Measurements from ENCODE around the gene SH2B3. TPM values are rescaled to one million over a fixed set of nuclear protein-coding genes. Genes with fewer than 3 reads are reported as not detected.
A peak's percentile ranks its signal among the peaks of the same experiment; 100 is the strongest.
"Not testable (repeated sequence)": the region's sequence is repeated elsewhere in the genome, so short reads cannot be mapped to it uniquely, and the experiment has no call there.

Gene SH2B3
- total RNA-seq, 4 donors from 2014 or later, result 14.1 to 36.5 (median 25.6) TPM

DNA sequence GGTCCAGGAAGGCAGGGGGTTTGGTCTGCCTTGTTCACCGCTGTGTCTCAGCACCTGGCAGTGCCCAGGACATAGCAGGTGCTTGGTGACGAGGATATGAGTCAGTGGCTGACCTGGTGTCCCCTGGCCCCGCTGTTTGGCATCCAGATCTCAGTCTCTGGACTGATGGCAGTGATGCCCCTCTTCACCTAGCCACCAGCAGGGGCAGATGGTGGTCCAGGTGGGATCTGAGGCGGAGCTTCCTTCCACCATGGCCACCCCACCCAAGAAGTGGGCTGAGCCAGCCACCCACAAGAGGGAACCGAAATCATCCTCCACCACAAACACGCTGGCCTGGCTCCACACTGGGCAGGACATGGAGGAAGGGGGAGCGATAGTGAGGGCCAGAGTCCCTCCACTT lies 16.1 kb upstream of the SH2B3 start:
- TF ChIP-seq POLR2A (IDR thresholded peaks at IDR 0.05), result no peak
- TF ChIP-seq, protein P1, sequence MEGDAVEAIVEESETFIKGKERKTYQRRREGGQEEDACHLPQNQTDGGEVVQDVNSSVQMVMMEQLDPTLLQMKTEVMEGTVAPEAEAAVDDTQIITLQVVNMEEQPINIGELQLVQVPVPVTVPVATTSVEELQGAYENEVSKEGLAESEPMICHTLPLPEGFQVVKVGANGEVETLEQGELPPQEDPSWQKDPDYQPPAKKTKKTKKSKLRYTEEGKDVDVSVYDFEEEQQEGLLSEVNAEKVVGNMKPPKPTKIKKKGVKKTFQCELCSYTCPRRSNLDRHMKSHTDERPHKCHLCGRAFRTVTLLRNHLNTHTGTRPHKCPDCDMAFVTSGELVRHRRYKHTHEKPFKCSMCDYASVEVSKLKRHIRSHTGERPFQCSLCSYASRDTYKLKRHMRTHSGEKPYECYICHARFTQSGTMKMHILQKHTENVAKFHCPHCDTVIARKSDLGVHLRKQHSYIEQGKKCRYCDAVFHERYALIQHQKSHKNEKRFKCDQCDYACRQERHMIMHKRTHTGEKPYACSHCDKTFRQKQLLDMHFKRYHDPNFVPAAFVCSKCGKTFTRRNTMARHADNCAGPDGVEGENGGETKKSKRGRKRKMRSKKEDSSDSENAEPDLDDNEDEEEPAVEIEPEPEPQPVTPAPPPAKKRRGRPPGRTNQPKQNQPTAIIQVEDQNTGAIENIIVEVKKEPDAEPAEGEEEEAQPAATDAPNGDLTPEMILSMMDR (IDR thresholded peaks at IDR 0.05), result no peak
- Histone ChIP-seq H3K27ac (no peak overlapping the region), H3K36me3 (no peaks in the 10 kb centered on the region), H3K9me3 (no peaks in the 10 kb centered on the region), H3K27me3 (no peaks in the 10 kb centered on the region), H3K4me3 (replicated peaks in 1 of 3) (no peak overlapping the region), H3K4me1 (no peaks in the 10 kb centered on the region)
- DNase-seq, result no peak
- WGBS, 2 donors, result 84 to 90% methylated on average over 3 to 7 of the region's 7 CpGs
- intact Hi-C loops (cut with DNase I), result no loop called here

DNA sequence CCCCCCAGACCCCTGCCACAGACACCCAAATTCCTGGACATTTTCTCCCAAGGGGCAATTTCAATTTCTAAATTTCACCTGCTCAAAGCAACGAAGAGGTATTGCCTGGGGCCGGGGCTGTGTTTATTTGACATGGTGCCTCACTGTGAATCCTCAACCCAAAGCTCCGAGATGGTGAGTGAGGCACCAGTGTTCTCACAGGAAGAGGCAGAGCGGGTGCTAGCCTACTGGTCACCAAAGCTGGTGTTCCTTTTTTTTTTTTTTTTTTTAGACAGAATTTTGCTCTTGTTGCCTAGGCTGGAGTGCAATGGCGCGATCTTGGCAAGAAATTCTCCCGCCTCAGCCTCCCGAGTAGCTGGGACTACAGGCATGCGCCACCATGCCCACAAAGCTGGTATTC lies 14.8 kb upstream of the SH2B3 start:
- intact Hi-C loops (cut with DNase I), result no loop called here
- no peak for DNase-seq
- H3K27ac ChIP-seq, result no peak overlapping the region
- 85 to 87% methylated on average over 9 of the region's 9 CpGs for WGBS, 2 donors
- H3K4me1 ChIP-seq, result no peaks in the 10 kb centered on the region
- H3K4me3 ChIP-seq (replicated peaks in 1 of 3), result no peak overlapping the region
- H3K9me3 ChIP-seq, result no peaks in the 10 kb centered on the region
- TF ChIP-seq, protein P1 (IDR thresholded peaks at IDR 0.05), result no peak
- no peak for TF ChIP-seq POLR2A (IDR thresholded peaks at IDR 0.05)
- H3K36me3 ChIP-seq, result no peaks in the 10 kb centered on the region
- H3K27me3 ChIP-seq, result no peaks in the 10 kb centered on the region

DNA sequence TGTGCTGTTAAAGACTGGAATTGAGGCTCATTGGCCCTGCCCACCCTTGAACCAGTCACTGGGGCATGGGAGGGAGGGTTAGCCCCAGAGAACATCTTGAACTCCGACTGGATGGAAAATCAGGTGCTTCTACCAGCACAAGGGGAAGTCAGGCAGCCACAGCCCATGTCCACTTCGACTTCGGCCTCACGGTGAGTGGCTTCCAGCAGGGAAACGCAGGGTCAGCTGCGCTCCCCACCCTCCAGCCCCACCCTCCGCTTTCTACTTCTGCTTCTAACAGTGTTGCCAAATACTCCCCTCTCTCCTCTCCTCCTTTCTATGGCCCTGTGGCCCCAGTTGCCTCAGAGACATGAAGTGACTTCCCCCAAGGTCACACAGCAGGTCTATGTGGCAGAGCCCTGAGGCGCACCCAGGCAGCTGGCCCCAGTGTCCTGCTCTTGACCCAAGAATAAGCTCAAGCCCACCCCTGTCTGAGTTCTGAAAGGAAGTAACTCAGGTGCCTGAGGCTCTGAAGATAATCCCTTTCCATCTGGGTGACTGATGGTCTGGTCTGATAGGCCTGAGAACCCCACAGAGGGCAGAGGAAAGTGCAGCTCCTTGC lies 11.9 kb upstream of the SH2B3 start:
- no peaks in the 10 kb centered on the region for H3K36me3 ChIP-seq
- intact Hi-C loops (cut with DNase I), result no loop called here
- no peaks in the 10 kb centered on the region for H3K9me3 ChIP-seq
- H3K4me3 ChIP-seq (replicated peaks in 1 of 3), result no peak overlapping the region
- H3K27ac ChIP-seq, result no peak overlapping the region
- TF ChIP-seq, protein P1 (IDR thresholded peaks at IDR 0.05), result no peak
- no peak for TF ChIP-seq POLR2A (IDR thresholded peaks at IDR 0.05)
- H3K4me1 ChIP-seq, result peaks cover 0 to 7% of the 10 kb centered on the region in 2 donors
- DNase-seq, result no peak
- WGBS, 2 donors, result 69 to 72% methylated on average over 8 of the region's 8 CpGs
- no peaks in the 10 kb centered on the region for H3K27me3 ChIP-seq

DNA sequence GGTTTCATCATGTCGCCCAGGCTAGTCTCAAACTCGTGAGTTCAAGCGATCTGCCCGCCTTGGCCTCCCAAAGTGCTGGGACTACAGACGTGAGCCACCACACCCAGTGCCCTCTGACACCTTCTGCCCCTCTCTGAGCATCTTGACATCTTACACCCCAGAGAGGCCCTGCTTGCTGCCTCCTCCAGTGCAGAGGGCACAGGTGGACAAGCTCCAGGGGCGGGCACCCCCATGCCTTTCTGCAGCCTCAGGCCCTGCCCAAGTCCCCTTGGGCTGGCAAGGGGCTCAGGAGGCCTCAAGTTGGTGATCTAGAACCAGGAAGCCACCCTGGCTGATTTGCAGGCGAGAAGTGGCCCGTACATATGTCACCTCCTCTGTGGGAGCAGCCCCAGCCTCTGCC lies 11.2 kb upstream of the SH2B3 start:
- TF ChIP-seq POLR2A (IDR thresholded peaks at IDR 0.05), result no peak
- TF ChIP-seq, protein P1 (IDR thresholded peaks at IDR 0.05), result no peak
- peaks cover 0 to 7% of the 10 kb centered on the region in 2 donors for H3K4me1 ChIP-seq
- H3K27ac ChIP-seq, result no peak overlapping the region
- WGBS, 2 donors, result 80 to 92% methylated on average over 5 to 6 of the region's 8 CpGs
- intact Hi-C loops (cut with DNase I), result no loop called here
- no peaks in the 10 kb centered on the region for H3K9me3 ChIP-seq
- no peaks in the 10 kb centered on the region for H3K27me3 ChIP-seq
- no peak for DNase-seq
- H3K36me3 ChIP-seq, result no peaks in the 10 kb centered on the region
- H3K4me3 ChIP-seq (replicated peaks in 1 of 3), result no peak overlapping the region

DNA sequence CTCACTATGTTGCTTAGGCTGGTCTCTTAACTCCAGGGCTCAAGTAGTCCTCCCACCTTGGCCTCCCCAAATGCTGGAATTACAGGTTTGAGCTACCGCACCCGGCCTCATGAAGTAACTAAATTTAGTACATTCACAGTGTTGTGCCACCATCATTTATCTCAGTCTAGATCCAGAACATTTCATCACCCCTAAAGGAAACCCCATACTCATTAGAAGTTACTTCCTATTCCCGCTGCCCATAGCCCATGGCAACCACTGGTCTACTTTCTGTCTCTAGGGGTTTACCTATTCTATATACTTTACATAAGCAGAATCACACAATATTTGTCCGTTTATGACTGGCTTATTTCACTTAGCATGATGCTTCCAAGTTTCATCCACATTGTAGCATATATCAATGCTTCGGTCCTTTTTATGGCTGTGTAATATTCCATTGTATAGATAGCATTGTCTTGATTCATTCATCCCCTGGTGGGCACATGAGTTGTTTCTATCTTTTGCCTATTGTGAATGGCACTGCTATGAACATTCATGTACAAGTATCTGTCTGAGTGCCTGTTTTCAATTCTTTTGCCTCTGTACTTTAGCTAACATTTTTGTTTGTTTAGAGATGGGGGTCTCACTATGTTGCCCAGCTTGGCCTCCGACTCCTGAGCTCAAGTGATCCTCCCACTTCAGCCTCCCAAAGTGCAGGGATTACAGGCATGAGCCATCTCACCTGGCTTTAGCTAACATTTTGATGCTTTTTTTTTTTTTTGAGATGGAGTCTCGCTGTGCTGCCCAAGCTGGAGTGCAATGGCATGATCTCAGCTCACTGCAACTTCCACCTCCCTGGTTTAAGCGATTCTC lies 10.2 kb upstream of the SH2B3 start:
- Histone ChIP-seq H3K4me3 (replicated peaks in 1 of 3) (no peak overlapping the region), H3K27me3 (no peaks in the 10 kb centered on the region), H3K4me1 (peaks cover 0 to 7% of the 10 kb centered on the region in 2 donors), H3K36me3 (no peaks in the 10 kb centered on the region), H3K9me3 (no peaks in the 10 kb centered on the region), H3K27ac (no peak overlapping the region)
- DNase-seq, result no peak
- intact Hi-C loops (cut with DNase I), result loop anchor here (2.0 kb wide), 1 partner anchor 55 kb away; no protein-coding TSS in a partner anchor
- 78 to 83% methylated on average over 8 of the region's 8 CpGs for WGBS, 2 donors
- no peak for TF ChIP-seq POLR2A (IDR thresholded peaks at IDR 0.05)
- TF ChIP-seq, protein P1 (IDR thresholded peaks at IDR 0.05), result no peak

DNA sequence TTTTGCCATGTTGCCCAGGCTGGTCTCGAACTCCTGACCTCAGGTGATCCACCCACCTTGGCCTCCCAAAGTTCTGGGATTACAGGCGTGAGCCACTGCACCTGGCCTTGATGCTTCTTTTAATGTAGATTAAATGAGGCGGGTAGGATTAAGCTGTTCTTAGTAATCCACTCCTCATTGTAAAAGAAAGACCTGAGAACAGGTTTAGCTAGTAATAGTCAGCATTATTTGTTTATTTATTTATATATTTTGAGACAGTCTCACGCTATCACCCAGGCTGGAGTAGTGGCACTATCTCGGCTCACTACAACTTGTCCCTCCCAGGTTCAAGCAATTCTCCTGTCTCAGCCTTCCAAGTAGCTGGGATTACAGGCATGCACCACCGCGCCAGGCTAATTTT lies 9.5 kb upstream of the SH2B3 start:
- intact Hi-C loops (cut with DNase I), result loop anchor here (2.0 kb wide), 1 partner anchor 55 kb away; no protein-coding TSS in a partner anchor
- not testable (repeated sequence) for H3K4me3 ChIP-seq (replicated peaks in 1 of 3); DNase-seq; H3K9me3 ChIP-seq; H3K27me3 ChIP-seq; H3K4me1 ChIP-seq; H3K36me3 ChIP-seq
- peak overlapping the region in 1 of 3 donors; percentile 28 for H3K27ac ChIP-seq
- 86 to 92% methylated on average over 7 of the region's 7 CpGs for WGBS, 2 donors

Data from thyroid gland (tissue), 4 donors.